Fibroblast of skin of right biceps (primary cell): Measurements from ENCODE around the gene CDIPT.
A peak's percentile ranks its signal among the peaks of the same experiment; 100 is the strongest.

Source experiments
- DNase-seq: peaks from one replicate; pipeline ENCODE4 v3.0.0-alpha.2; 2013

CDIPT gene

GRCh38 chr16:29824589-29825144 is 38.4 kb downstream of the CDIPT start:
- peak; percentile 87 for DNase-seq

GRCh38 chr16:29821643-29822115 is 41.3 kb downstream of the CDIPT start:
- DNase-seq = peak; percentile 83

- no peak for DNase-seq
Observed at GRCh38 chr16:29820730-29821642, 42.0 kb downstream of the CDIPT start.

GRCh38 chr16:29820271-29820701 is 42.7 kb downstream of the CDIPT start, which contains the start of gene MVP:
MVP (plus strand) TSS chr16:29820462; CDS start chr16:29830550, 10,088 bp downstream.
- peak; percentile 72 for DNase-seq

GRCh38 chr16:29819506-29819905 is 43.5 kb downstream of the CDIPT start:
- no peak for DNase-seq

GRCh38 chr16:29818082-29818481 is 44.9 kb downstream of the CDIPT start:
- DNase-seq = no peak

- DNase-seq = peak; percentile 60
Observed at GRCh38 chr16:29816694-29817441, 46.2 kb downstream of the CDIPT start.

- DNase-seq = peak; percentile 99
Observed at GRCh38 chr16:29815793-29816693, 47.0 kb downstream of the CDIPT start, which contains the start of gene PAGR1. PAGR1 (plus strand) TSS chr16:29816152; CDS start chr16:29816526, 374 bp downstream.

- peak; percentile 40 for DNase-seq
Observed at GRCh38 chr16:29815032-29815721, 47.8 kb downstream of the CDIPT start.

GRCh38 chr16:29814592-29814991 is 48.4 kb downstream of the CDIPT start:
- DNase-seq = no peak

GRCh38 chr16:29813644-29814562 is 49.1 kb downstream of the CDIPT start:
- no peak for DNase-seq

- no peak for DNase-seq
Observed at GRCh38 chr16:29812754-29813643, 50.0 kb downstream of the CDIPT start.

GRCh38 chr16:29811896-29812665 is 50.9 kb downstream of the CDIPT start, which contains the start of gene PRRT2:
PRRT2 (plus strand) TSS chr16:29812193; CDS start chr16:29813055, 862 bp downstream.
- DNase-seq = peak; percentile 66

GRCh38 chr16:29811170-29811895 is 51.7 kb downstream of the CDIPT start:
- peak; percentile 97 for DNase-seq

- no peak for DNase-seq
Observed at GRCh38 chr16:29810699-29811169, 52.3 kb downstream of the CDIPT start.

GRCh38 chr16:29809850-29810698 is 53.0 kb downstream of the CDIPT start:
- peak; percentile 31 for DNase-seq
